Measurements from ENCODE around the gene CENPL.
A peak's percentile ranks its signal among the peaks of the same experiment; 100 is the strongest.

Gene CENPL

GRCh38 chr1:173867753-173868265 lies 43.1 kb upstream of the CENPL start, which contains the start of gene GAS5 (continued):
- TF ChIP-seq REST (tag by site-specific recombination; IDR thresholded peaks at IDR 0.05): peak; percentile 57; the same call in 1 of the 2 replicates
- no peak for TF ChIP-seq EGR2 (tag by site-specific recombination; IDR thresholded peaks at IDR 0.05; ENCODE audit: low read depth)
- TF ChIP-seq ZNF704 (tag by site-specific recombination; IDR thresholded peaks at IDR 0.05): no peak
- TF ChIP-seq ZNF114 (tag by site-specific recombination; IDR thresholded peaks at IDR 0.05): no peak
- TF ChIP-seq ZBTB17 (tag by site-specific recombination; IDR thresholded peaks at IDR 0.05): peak; percentile 45
- no peak; the same call in 1 of the 2 replicates for TF ChIP-seq ZNF133 (tag by site-specific recombination; IDR thresholded peaks at IDR 0.05)
- TF ChIP-seq ZBTB7A (tag by site-specific recombination; IDR thresholded peaks at IDR 0.05; ENCODE audit: low read depth): 0 out of 2 replicates have a peak, but pooled peaks have one; percentile 21
- TF ChIP-seq ZNF366 (tag by site-specific recombination; conservative IDR thresholded peaks at IDR 0.05): peak; percentile 100
- no peak for TF ChIP-seq ZNF670 (tag by site-specific recombination; IDR thresholded peaks at IDR 0.05; ENCODE audit: low read depth)
- TF ChIP-seq ZNF629 (tag by site-specific recombination; IDR thresholded peaks at IDR 0.05): peak; percentile 98
- TF ChIP-seq ZNF24 (tag by site-specific recombination; IDR thresholded peaks at IDR 0.05): peak; percentile 40
- 0 out of 2 replicates have a peak, but pooled peaks have one; percentile 14 for TF ChIP-seq INSM2 (tag by site-specific recombination; IDR thresholded peaks at IDR 0.05)
- TF ChIP-seq ZBTB26 (tag by site-specific recombination; optimal IDR thresholded peaks at IDR 0.05): peak; percentile 55
- TF ChIP-seq ZNF664 (tag by site-specific recombination; IDR thresholded peaks at IDR 0.05): no peak
- peak; percentile 54; the same call in 1 of the 2 replicates for TF ChIP-seq ZBTB44 (tag by site-specific recombination; IDR thresholded peaks at IDR 0.05)
- no peak for TF ChIP-seq RBAK (tag by site-specific recombination; IDR thresholded peaks at IDR 0.05)
- TF ChIP-seq ZFP69B (tag by site-specific recombination; IDR thresholded peaks at IDR 0.05): peak; percentile 18; the same call in 1 of the 2 replicates
- TF ChIP-seq ZNF639 (tag by site-specific recombination; IDR thresholded peaks at IDR 0.05): 0 out of 2 replicates have a peak, but pooled peaks have one; percentile 66
- peak; percentile 95 for TF ChIP-seq SP2 (tag by site-specific recombination; IDR thresholded peaks at IDR 0.05)
- peak; percentile 80 for TF ChIP-seq IKZF3 (tag by site-specific recombination; IDR thresholded peaks at IDR 0.05)
- TF ChIP-seq GLI4 (tag by site-specific recombination; IDR thresholded peaks at IDR 0.05): peak; percentile 78; the same call in 1 of the 2 replicates
- peak; percentile 32; the same call in 1 of the 2 replicates for TF ChIP-seq ZNF561 (tag by site-specific recombination; IDR thresholded peaks at IDR 0.05; ENCODE audit: borderline replicate concordance)
- TF ChIP-seq ZNF266 (tag by site-specific recombination; IDR thresholded peaks at IDR 0.05; ENCODE audit: low read depth): no peak
- TF ChIP-seq ZNF202 (tag by site-specific recombination; IDR thresholded peaks at IDR 0.05; ENCODE audit: borderline replicate concordance): no peak
- TF ChIP-seq OVOL3 (tag by site-specific recombination; IDR thresholded peaks at IDR 0.05): no peak
- TF ChIP-seq ZNF600 (tag by site-specific recombination; IDR thresholded peaks at IDR 0.05): peak; percentile 8; the same call in 1 of the 2 replicates
- peak; percentile 38 for TF ChIP-seq SP7 (tag by site-specific recombination; IDR thresholded peaks at IDR 0.05)
- 0 out of 2 replicates have a peak, but pooled peaks have one; percentile 14 for TF ChIP-seq ZNF623 (tag by site-specific recombination; IDR thresholded peaks at IDR 0.05)
- TF ChIP-seq YY2 (tag by site-specific recombination; IDR thresholded peaks at IDR 0.05): peak; percentile 41; the same call in 1 of the 2 replicates
- peak; percentile 91 for TF ChIP-seq ZSCAN30 (tag by site-specific recombination; IDR thresholded peaks at IDR 0.05)
- TF ChIP-seq ZBTB21 (tag by site-specific recombination; IDR thresholded peaks at IDR 0.05): peak; percentile 96

All from HEK293 (cell line).